GM18517 (cell line): Measurements from ENCODE around the gene TMEM161B.
"Not testable (repeated sequence)": the region's sequence is repeated elsewhere in the genome, so short reads cannot be mapped to it uniquely, and the experiment has no call there.

ENCODE experiments used
- ATAC-seq: cut with Tn5 transposase; IDR thresholded peaks from one replicate; pipeline ENCODE4 v1.9.1; 2021; ENCODE audit warnings: mild to moderate bottlenecking, moderate library complexity; ENCODE audit not compliant: unreplicated experiment

The TMEM161B gene

DNA sequence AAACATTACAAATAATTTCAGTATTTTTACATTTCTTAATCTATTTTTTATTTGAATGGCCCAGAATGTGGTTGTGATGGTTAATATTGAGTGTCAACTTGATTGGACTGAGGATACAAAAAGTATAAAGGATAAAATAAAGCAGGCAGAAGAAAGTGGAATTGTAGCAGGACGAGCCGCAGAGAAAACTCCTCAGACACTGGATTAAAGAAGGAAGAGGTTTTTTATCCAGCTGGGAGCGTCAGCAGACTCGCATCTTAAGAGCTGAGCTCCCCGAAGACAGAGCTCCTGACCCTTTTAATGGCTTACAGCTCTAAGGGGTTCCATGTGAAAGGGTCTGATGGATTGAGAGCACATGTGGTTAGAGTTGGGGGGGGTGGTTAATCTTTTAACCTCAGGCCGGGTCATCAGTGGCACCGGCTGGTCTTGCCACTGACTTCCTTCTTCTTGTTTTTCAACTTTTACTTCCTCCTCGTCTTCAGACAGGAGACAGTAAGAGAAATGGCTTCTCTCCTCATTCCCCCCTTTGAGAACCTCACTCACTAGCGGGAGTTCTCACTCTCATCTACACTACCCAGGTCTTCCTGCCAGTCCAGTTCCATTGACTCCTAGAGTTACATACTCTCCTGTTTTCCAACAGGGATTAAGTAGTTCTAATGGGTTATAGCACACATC is 80.0 kb downstream of the TMEM161B start:
- no peak for ATAC-seq

DNA sequence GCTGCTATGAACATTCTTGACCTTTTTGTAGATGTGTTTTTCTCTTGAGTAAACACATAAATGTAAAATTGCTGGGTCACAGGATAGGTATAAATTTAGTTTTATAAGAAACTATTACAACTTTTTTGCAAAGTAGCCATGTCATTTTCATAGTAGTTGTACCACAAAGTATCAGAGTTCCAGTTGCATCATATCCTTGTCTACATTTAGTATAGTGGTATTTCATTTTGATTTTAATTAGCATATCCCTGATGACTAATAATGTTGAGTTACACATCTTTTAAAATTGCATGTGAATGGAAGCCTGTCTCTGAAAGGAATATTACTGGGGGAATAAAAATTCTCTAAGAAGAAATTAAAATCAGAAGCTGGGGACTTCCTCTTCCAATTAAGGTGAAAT is 85.4 kb downstream of the TMEM161B start:
- no peak for ATAC-seq

GRCh38 chr5:88177486-88177885 is 91.2 kb downstream of the TMEM161B start:
- not testable (repeated sequence) for ATAC-seq

DNA sequence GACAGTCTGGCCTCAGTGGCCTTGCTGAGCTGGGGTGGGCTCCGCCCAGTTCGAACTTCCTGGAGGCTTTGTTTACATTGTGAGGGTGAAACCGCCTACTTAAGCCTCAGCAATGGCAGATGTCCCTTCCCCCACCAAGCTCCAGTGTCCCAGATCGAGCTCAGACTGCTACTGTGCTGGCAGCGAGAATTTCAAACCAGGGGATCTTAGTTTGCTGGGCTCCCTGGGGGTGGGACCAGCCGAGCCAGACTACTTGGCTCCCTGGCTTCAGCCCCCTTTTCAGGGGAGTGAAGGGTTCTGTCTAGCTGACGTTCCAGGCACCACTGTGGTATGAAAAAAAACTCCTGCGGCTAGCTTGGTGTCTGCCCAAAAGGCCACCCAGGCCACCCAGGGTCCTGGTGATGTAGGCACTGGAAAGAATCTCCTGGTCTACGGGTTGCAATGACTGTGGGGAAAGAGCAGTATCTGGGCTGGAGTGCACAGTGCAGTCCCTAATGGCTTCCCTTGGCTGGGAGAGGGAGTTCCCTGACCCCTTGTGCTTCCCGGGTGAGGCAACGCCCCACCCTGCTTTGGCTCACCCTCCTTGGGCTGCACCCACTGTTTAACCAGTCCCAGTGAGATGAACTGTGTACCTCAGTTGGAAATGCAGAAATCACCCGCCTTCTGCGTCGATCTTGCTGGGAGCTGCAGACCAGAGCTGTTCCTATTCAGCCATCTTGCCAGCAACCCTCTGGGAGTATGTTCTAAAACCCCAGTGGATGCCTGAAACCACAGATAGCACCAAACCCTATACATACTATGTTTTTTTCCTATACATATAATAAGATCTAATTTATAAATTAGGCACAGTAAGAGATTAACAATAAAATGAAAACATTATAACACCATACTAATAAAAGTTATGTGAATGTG is 95.5 kb downstream of the TMEM161B start:
- no peak for ATAC-seq

- no peak for ATAC-seq
Measured at GRCh38 chr5:88159591-88159990, 109.1 kb downstream of the TMEM161B start.

- ATAC-seq, result no peak
Measured at GRCh38 chr5:88158056-88158455, 110.6 kb downstream of the TMEM161B start.

DNA sequence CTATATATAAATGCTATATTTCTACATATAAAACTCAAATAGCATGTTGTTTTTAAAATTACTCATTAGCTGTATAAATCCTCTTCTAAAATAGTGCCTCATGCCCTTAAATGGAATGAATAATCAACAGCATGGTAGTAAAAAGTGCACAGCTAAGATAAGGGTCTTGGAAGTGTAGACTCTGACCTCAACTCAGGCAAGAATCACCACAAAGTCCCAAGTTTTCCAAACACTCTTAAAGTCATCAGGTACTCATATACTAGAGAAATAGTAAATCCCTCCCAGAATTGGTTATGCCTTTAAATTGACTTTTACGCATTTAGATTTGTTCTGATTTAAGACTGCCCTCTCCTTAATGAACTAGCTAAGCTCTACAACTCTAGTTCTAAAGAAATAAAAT is 113.8 kb downstream of the TMEM161B start:
- no peak for ATAC-seq

DNA sequence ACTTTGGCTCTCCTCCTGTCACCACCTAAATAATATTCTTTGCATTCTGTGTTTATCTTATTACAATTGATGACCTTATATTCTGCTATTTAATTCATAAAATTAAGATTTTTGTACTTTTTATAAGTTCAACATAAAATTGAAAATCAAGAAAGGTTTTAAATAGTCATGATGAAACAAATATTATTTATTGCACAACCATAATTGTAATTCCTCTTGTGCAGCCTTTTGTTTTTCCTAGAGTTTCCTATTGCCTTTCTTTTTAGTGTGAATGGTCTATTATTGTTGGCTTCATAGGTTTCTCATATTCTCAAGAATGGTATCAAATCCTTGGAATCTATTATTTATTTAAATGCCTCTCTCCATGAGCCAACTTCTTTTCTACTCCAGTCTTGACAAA is 117.9 kb downstream of the TMEM161B start:
- ATAC-seq, result no peak

- ATAC-seq, result no peak
Measured at GRCh38 chr5:88145611-88146467, 122.8 kb downstream of the TMEM161B start.

- ATAC-seq, result no peak
Measured at GRCh38 chr5:88145221-88145610, 123.4 kb downstream of the TMEM161B start.
